SK-N-MC (cell line): Measurements from ENCODE around the gene POC5.
A peak's percentile ranks its signal among the peaks of the same experiment; 100 is the strongest.
"Not testable (repeated sequence)": the region's sequence is repeated elsewhere in the genome, so short reads cannot be mapped to it uniquely, and the experiment has no call there.

ENCODE experiments used
- DNase-seq: peaks from one replicate; pipeline ENCODE4 v3.0.0-alpha.2; 2011; ENCODE audit warnings: low read depth, low spot score
- H3K27ac ChIP-seq: fragments of 200-600 bp; sonication (generic); 2 replicates; pipeline ENCODE4 v1.5.1; 2016; ENCODE audit warnings: mixed run types
- H3K36me3 ChIP-seq: fragments of 200-600 bp; sonication (generic); 2 replicates; pipeline ENCODE4 v1.6.1; 2017; ENCODE audit warnings: antibody characterized with exemption, low read length, mixed read lengths; ENCODE audit not compliant: insufficient read depth
- H3K4me3 ChIP-seq: fragments of 200-600 bp; sonication (generic); 2 replicates; pipeline ENCODE4 v1.5.1; 2016
- H3K9ac ChIP-seq: fragments of 200-600 bp; sonication (generic); 2 replicates; pipeline ENCODE4 v1.8.0; 2017; ENCODE audit warnings: mixed run types, mixed read lengths; ENCODE audit not compliant: insufficient read length
- H3K9me3 ChIP-seq: fragments of 200-600 bp; sonication (generic); 2 replicates; pipeline ENCODE4 v1.6.1; 2017; ENCODE audit warnings: low read depth, mild to moderate bottlenecking, antibody characterized with exemption, low read length, moderate library complexity, mixed read lengths
- EZH2 ChIP-seq: fragments of 200-600 bp; sonication (generic); IDR thresholded peaks from one replicate; pipeline ENCODE4 v1.6.1; 2017; ENCODE audit warnings: antibody characterized with exemption
- FOXP2 ChIP-seq: optimal IDR thresholded peaks from 2 replicates; pipeline ENCODE3; 2011; ENCODE audit warnings: mild to moderate bottlenecking, moderate library complexity; ENCODE audit not compliant: insufficient read depth; ENCODE audit errors: extremely low read length, control extremely low read depth
- POLR2AphosphoS5 ChIP-seq: IDR thresholded peaks from 2 replicates; pipeline ENCODE4 v1.6.1; 2012; ENCODE audit warnings: mild to moderate bottlenecking, low read depth, low read length, borderline replicate concordance

Gene POC5, protein sequence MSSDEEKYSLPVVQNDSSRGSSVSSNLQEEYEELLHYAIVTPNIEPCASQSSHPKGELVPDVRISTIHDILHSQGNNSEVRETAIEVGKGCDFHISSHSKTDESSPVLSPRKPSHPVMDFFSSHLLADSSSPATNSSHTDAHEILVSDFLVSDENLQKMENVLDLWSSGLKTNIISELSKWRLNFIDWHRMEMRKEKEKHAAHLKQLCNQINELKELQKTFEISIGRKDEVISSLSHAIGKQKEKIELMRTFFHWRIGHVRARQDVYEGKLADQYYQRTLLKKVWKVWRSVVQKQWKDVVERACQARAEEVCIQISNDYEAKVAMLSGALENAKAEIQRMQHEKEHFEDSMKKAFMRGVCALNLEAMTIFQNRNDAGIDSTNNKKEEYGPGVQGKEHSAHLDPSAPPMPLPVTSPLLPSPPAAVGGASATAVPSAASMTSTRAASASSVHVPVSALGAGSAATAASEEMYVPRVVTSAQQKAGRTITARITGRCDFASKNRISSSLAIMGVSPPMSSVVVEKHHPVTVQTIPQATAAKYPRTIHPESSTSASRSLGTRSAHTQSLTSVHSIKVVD

DNA sequence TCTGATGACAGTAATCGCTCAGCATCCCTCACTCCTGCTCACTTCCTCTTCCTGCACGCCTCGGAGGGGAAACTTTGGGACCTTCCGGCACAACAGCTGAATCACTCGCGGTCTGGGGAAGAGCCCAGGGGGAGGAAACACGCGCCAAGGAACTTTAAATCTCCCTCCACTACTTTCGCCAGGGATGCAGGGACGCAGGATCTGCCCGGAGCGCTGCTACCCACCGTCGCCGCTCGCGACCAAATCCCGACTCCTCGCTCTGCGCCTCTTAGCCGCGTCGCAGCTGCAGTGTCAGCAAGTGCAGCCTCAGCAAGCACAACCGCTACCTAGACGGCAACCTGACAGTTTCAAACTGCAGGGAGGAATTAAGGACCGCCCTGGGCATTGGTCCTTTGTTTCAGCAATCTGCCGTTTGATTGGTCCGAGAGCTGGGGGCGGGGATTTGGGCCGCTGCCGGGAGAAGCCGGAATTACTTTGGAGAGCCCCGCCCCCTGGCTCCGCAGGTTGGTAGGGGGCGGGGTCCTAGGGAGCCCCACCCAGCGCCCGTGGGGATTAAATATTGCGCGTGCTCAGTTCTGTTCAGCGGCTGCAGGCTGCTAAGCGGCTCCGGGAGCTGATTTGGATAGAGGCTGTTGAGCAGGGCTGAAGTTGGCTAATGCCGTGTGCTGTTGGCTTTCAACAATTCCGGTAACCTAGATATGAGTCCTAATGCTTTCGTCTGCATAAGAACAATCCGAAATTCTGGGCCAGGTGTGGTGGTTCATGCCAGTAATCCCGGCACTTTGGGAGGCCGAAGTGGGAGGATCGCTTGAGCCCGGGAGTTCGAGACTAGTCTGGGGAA lies at the start of gene POC5:
Gene POC5 (minus strand): TSS at position 356 of the 841 bp plus-strand sequence. CDS start 4,500 bp downstream, outside the sequence.
- Histone ChIP-seq H3K9me3 (no peaks in the 10 kb centered on the region), H3K9ac (peak within 1 kb of the TSS; percentile 85), H3K4me3 (peak within 1 kb of the TSS; percentile 90), H3K36me3 (peaks cover 20% of the 10 kb centered on the region), H3K27ac (peak within 1 kb of the TSS; percentile 84)
- peak; percentile 92 for DNase-seq
- no peak for TF ChIP-seq FOXP2
- TF ChIP-seq POLR2AphosphoS5, result peak; percentile 96

- Histone ChIP-seq H3K27ac (no peak overlapping the region), H3K9me3 (no peaks in the 10 kb centered on the region), H3K9ac (no peak overlapping the region), H3K36me3 (no peaks in the 10 kb centered on the region), H3K4me3 (no peak overlapping the region)
- TF ChIP-seq EZH2, result no peak
- no peak for TF ChIP-seq POLR2AphosphoS5
- DNase-seq, result no peak
These were observed 40.9 kb upstream of the POC5 start for GRCh38 chr5:75758116-75758515.

- no peaks in the 10 kb centered on the region for H3K36me3 ChIP-seq
- H3K4me3 ChIP-seq, result no peak overlapping the region
- TF ChIP-seq FOXP2, result no peak
- DNase-seq, result no peak
- H3K9ac ChIP-seq, result no peak overlapping the region
- H3K9me3 ChIP-seq, result no peaks in the 10 kb centered on the region
- no peak overlapping the region for H3K27ac ChIP-seq
These were observed 39.7 kb upstream of the POC5 start for GRCh38 chr5:75756981-75757380.

GRCh38 chr5:75756211-75756610 lies 39.0 kb upstream of the POC5 start:
- no peak for DNase-seq
- Histone ChIP-seq H3K9me3 (no peaks in the 10 kb centered on the region), H3K27ac (no peak overlapping the region), H3K36me3 (no peaks in the 10 kb centered on the region), H3K9ac (no peak overlapping the region), H3K4me3 (no peak overlapping the region)
- TF ChIP-seq EZH2 (no peak), FOXP2 (no peak), POLR2AphosphoS5 (no peak)

DNA sequence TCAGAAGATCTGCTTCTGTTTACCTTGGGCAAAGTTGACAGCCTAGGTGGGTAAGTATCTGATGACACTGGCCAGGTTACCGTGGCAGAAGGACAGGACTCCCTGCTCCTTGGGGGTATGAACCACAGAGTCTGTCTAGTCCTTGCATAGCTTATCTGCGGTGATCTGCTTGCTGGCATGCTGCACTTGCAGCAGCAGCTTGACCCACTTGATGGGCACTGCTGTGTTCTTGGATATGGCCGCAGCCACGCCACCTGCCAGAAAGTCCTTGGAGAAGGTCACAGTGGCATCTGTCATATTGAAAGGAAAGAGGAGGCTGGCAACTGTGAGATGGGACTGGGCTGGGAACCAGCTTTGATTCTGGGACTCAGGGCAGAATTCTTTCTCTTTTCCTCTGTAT lies 35.9 kb upstream of the POC5 start:
- Histone ChIP-seq H3K27ac (no peak overlapping the region), H3K36me3 (no peaks in the 10 kb centered on the region), H3K9ac (no peak overlapping the region), H3K9me3 (no peaks in the 10 kb centered on the region), H3K4me3 (no peak overlapping the region)
- no peak for TF ChIP-seq EZH2
- no peak for TF ChIP-seq POLR2AphosphoS5
- TF ChIP-seq FOXP2, result no peak
- no peak for DNase-seq

DNA sequence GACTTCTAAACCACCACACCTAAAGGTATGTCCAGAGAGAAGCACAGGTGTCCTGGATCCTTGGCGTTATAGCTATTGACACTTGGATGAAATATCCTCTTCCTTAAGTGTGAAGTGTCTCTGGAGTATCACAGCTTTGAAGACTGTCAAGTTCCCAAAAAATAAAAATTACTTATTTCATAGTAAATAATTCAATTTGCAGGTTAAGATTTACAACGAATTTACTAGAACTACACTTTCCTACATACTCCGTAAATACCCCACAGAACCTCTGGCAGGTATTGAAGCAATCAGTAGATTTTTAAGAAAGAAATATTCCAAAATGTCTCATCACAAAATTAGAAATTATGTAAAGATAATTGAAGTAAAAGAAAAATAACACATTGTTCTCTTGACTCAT lies 27.1 kb upstream of the POC5 start:
- no peak for DNase-seq
- Histone ChIP-seq H3K9me3 (no peaks in the 10 kb centered on the region), H3K27ac (no peak overlapping the region), H3K4me3 (no peak overlapping the region), H3K36me3 (no peaks in the 10 kb centered on the region), H3K9ac (no peak overlapping the region)
- TF ChIP-seq FOXP2, result no peak

DNA sequence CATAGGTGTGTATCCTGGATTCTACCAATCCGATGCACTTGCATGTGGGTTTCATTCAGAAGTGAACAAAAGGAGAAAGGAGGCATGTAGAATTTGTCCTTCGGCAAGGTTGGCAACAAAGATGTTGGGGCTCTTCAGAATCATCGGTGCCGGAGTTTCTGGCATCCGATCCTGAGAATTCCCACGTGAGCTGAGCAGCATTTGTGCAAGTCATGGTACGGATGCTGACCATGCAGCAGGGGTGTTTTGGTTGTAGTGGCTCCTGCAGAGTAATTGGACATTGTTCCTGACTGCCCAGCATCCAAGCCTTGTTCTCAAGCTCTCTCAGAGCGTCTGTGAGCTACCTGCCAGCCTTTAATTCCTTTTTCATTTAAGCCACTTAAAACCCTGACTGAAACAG lies 19.0 kb upstream of the POC5 start:
- no peak overlapping the region for H3K4me3 ChIP-seq
- no peak for TF ChIP-seq EZH2
- no peak for TF ChIP-seq FOXP2
- TF ChIP-seq POLR2AphosphoS5, result no peak
- DNase-seq, result no peak
- no peak overlapping the region for H3K27ac ChIP-seq
- no peak overlapping the region for H3K9ac ChIP-seq
- H3K9me3 ChIP-seq, result no peaks in the 10 kb centered on the region
- no peaks in the 10 kb centered on the region for H3K36me3 ChIP-seq

DNA sequence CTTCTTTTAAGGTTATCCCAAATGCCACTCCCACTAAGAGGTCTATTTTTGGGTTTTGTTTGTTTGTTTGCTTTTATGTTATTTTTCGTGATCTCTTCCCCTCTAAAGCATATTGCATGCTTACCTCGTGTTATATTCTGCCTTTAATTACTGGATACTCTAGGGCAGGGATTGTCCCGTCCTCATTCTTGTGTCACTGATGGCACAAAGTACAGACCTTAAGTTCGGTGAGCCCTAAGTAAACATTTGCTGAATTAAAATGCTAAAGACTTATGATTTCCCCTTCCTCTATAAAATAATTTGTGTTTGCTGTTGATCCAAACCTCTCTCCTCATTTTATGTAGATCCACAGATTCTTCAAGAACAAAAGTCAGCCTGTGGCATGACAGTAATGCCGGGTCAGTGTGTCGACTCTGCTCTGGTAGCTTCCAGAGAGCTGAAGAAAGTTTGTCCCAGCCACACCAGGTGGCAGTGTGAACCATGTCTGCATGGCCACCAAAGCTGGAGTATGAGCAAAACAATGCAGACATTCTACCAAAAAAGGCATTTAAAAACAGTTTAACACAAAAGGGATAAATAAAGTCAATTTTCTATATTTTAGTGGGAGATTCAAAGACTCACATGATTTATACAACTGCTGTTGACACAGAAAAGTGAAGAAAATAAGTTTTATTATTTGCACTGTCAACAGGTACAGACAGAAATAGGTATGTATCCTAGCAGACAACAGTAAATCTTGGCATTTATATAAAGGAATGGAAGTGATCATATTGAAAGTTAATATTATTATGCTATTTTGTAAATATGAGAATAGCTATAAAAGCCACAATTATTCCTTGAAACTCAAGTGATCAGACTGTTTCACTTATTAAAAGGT lies 17.9 kb upstream of the POC5 start:
- no peak overlapping the region for H3K9ac ChIP-seq
- no peaks in the 10 kb centered on the region for H3K36me3 ChIP-seq
- TF ChIP-seq EZH2 (no peak), POLR2AphosphoS5 (no peak), FOXP2 (no peak)
- H3K9me3 ChIP-seq, result no peaks in the 10 kb centered on the region
- H3K4me3 ChIP-seq, result no peak overlapping the region
- no peak for DNase-seq
- H3K27ac ChIP-seq, result no peak overlapping the region

DNA sequence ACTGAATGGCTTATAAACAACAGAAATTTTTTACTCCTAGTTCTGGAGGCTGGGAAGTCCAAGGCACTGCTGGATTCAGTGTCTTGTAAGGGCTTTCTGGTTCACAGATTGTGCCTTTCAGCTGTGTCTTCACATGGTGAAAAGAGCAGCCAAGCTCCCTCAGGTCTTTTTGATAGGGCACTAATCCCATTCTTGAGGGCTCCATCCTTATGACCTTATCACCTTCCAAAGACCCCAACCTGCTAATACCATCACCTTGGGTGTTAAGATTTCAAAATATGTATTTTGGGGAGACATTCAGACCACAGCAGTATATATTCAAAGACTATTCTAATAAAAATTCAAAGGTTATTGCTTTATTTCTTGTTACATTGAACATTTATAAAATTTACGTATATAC lies 16.5 kb upstream of the POC5 start:
- no peak for DNase-seq
- Histone ChIP-seq H3K27ac (no peak overlapping the region), H3K4me3 (no peak overlapping the region), H3K9me3 (no peaks in the 10 kb centered on the region), H3K9ac (no peak overlapping the region), H3K36me3 (no peaks in the 10 kb centered on the region)
- TF ChIP-seq EZH2 (no peak), FOXP2 (no peak), POLR2AphosphoS5 (no peak)

DNA sequence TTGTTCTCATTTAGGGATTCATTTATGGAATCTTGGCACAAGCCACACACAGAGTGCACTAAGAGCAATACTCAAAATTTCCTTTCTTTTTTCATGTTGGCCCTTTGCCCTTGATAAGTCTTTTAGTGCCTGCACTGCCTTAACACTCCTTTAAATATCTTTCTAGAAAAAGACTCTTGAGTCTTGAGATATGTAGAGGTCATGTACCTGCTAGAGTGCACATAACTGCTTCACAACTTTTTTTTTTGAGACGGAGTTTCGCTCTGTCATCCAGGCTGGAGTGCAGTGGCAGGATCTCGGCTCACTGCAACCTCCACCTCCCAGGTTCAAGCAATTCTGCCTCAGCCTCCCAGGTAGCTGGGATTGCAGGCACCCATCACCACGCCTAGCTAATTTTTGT lies 14.3 kb upstream of the POC5 start:
- not testable (repeated sequence) for H3K9ac ChIP-seq, H3K36me3 ChIP-seq, H3K9me3 ChIP-seq, H3K27ac ChIP-seq, DNase-seq, H3K4me3 ChIP-seq
